Suprapubic skin (tissue), 4 donors: ENCODE measurements around the gene THSD8. TPM values are rescaled to one million over a fixed set of nuclear protein-coding genes. Genes with fewer than 3 reads are reported as not detected.

Experiments used
- DNase-seq, 2 donors: peaks; one replicate each; pipeline ENCODE4 v3.0.0-alpha.2; 2019; ENCODE audit warnings: low spot score in 2 of 2
- H3K27ac ChIP-seq: fragments of 200-600 bp; sonication (generic); one replicate; pipeline ENCODE4 v1.5.1; 2019
- H3K27me3 ChIP-seq: fragments of 200-600 bp; sonication (generic); one replicate; pipeline ENCODE4 v1.5.1; 2019
- H3K36me3 ChIP-seq: fragments of 200-600 bp; sonication (generic); one replicate; pipeline ENCODE4 v1.5.1; 2019
- H3K4me1 ChIP-seq: fragments of 200-600 bp; sonication (generic); one replicate; pipeline ENCODE4 v1.5.1; 2019
- H3K4me3 ChIP-seq: fragments of 200-600 bp; sonication (generic); one replicate; pipeline ENCODE4 v1.5.1; 2019; ENCODE audit warnings: mild to moderate bottlenecking
- H3K9me3 ChIP-seq: fragments of 200-600 bp; sonication (generic); one replicate; pipeline ENCODE4 v1.5.1; 2019
- CTCF ChIP-seq, 2 donors: fragments of 200-600 bp in 1 of 2; fragments of 450-650 bp in 1 of 2; sonication (generic) in 1 of 2; IDR thresholded peaks; one replicate each; pipeline ENCODE4 v1.5.1; 2016 to 2019; ENCODE audit warnings: antibody characterized with exemption in 2 of 2, mild to moderate bottlenecking in 1 of 2, moderate library complexity in 1 of 2
- EP300 ChIP-seq: sonication (generic); formaldehyde crosslinking; IDR thresholded peaks from one replicate; pipeline ENCODE4 v1.6.1; 2017; ENCODE audit warnings: antibody characterized with exemption
- POLR2A ChIP-seq, 2 donors: fragments of 450-650 bp; IDR thresholded peaks; one replicate each; pipeline ENCODE4 v1.6.1; 2017; ENCODE audit warnings: antibody characterized with exemption in 2 of 2, mild to moderate bottlenecking in 2 of 2, moderate library complexity in 2 of 2
- POLR2AphosphoS5 ChIP-seq, 3 donors: sonication (generic); formaldehyde crosslinking; IDR thresholded peaks; one replicate each; pipeline ENCODE4 v1.6.1; 2017; ENCODE audit warnings: antibody characterized with exemption in 3 of 3
- WGBS: methylation state at CpG from one replicate; pipeline ENCODE4 v1.1.5; 2018; 5-methylcytosine and 5-hydroxymethylcytosine counted together
- total RNA-seq, 4 donors: library from RNA; depleted of rRNA; stranded (reverse); fragments of >200 nt; gene quantifications; one replicate each; pipeline ENCODE4 v1.1.0, GENCODE V29; 2016

THSD8 gene
- total RNA-seq, 4 donors from 2014 or later: 1.6 TPM; not detected in 3

GRCh38 chr19:12759686-12760085 is 42.2 kb upstream of the THSD8 start:
- 90% methylated on average over 6 of the region's 6 CpGs for WGBS
- H3K27me3 ChIP-seq: no peaks in the 10 kb centered on the region
- peaks cover 12% of the 10 kb centered on the region for H3K4me1 ChIP-seq
- peaks cover 18% of the 10 kb centered on the region for H3K36me3 ChIP-seq
- H3K4me3 ChIP-seq: no peak overlapping the region
- no peaks in the 10 kb centered on the region for H3K9me3 ChIP-seq
- no peak overlapping the region for H3K27ac ChIP-seq
- TF ChIP-seq CTCF (IDR thresholded peaks at IDR 0.05) (no peak), POLR2A (IDR thresholded peaks at IDR 0.05) (no peak)
- no peak for DNase-seq

GRCh38 chr19:12763100-12763499 is 38.8 kb upstream of the THSD8 start:
- peaks cover under 1% of the 10 kb centered on the region for H3K4me1 ChIP-seq
- no peak for TF ChIP-seq POLR2A (IDR thresholded peaks at IDR 0.05)
- no peak for TF ChIP-seq CTCF (IDR thresholded peaks at IDR 0.05)
- no peak for TF ChIP-seq EP300
- no peak for TF ChIP-seq POLR2AphosphoS5 (IDR thresholded peaks at IDR 0.05)
- H3K36me3 ChIP-seq: peaks cover 36% of the 10 kb centered on the region
- no peak overlapping the region for H3K27ac ChIP-seq
- WGBS: 84% methylated on average over 8 of the region's 11 CpGs
- DNase-seq: no peak
- no peak overlapping the region for H3K4me3 ChIP-seq
- H3K27me3 ChIP-seq: no peaks in the 10 kb centered on the region
- H3K9me3 ChIP-seq: no peaks in the 10 kb centered on the region

- Histone ChIP-seq H3K36me3 (peaks cover 38% of the 10 kb centered on the region), H3K27me3 (no peaks in the 10 kb centered on the region), H3K4me1 (no peaks in the 10 kb centered on the region), H3K9me3 (no peaks in the 10 kb centered on the region), H3K27ac (no peak overlapping the region), H3K4me3 (no peak overlapping the region)
- no peak for DNase-seq
- 96% methylated on average over 16 of the region's 16 CpGs for WGBS
- TF ChIP-seq CTCF (IDR thresholded peaks at IDR 0.05) (no peak), EP300 (no peak), POLR2AphosphoS5 (IDR thresholded peaks at IDR 0.05) (no peak), POLR2A (IDR thresholded peaks at IDR 0.05) (no peak)
Observed at GRCh38 chr19:12764698-12765097, 37.2 kb upstream of the THSD8 start.

- Histone ChIP-seq H3K36me3 (peaks cover 52% of the 10 kb centered on the region), H3K4me3 (peak overlapping the region; percentile 33), H3K27me3 (no peaks in the 10 kb centered on the region), H3K27ac (no peak overlapping the region), H3K4me1 (peaks cover 3% of the 10 kb centered on the region), H3K9me3 (no peaks in the 10 kb centered on the region)
- TF ChIP-seq POLR2AphosphoS5 (IDR thresholded peaks at IDR 0.05): no peak
- TF ChIP-seq CTCF (IDR thresholded peaks at IDR 0.05): peak; percentile 83 to 86
- WGBS: under 1% methylated on average over 16 of the region's 30 CpGs
- DNase-seq: peak in 1 of 2 donors; percentile 92
Observed at GRCh38 chr19:12766051-12766521, 35.8 kb upstream of the THSD8 start.

GRCh38 chr19:12767150-12767549 is 34.7 kb upstream of the THSD8 start:
- DNase-seq: no peak

More at GRCh38 chr19:12767150-12767549, 34.7 kb upstream of the THSD8 start:
- Histone ChIP-seq H3K4me3 (no peak overlapping the region), H3K36me3 (peaks cover 55% of the 10 kb centered on the region), H3K27me3 (no peaks in the 10 kb centered on the region), H3K4me1 (peaks cover 3% of the 10 kb centered on the region), H3K9me3 (no peaks in the 10 kb centered on the region), H3K27ac (no peak overlapping the region)
- WGBS: 89% methylated on average over 11 of the region's 11 CpGs
- TF ChIP-seq POLR2AphosphoS5 (IDR thresholded peaks at IDR 0.05) (no peak), POLR2A (IDR thresholded peaks at IDR 0.05) (no peak), CTCF (IDR thresholded peaks at IDR 0.05) (no peak), EP300 (no peak)
